Prostate gland (tissue), 2 donors: ENCODE results near the gene C11orf91.

Experiments
- POLR2A ChIP-seq: fragments of 450-650 bp; IDR thresholded peaks from one replicate; pipeline ENCODE4 v1.6.1; 2016; ENCODE audit warnings: antibody characterized with exemption, mild to moderate bottlenecking
- POLR2AphosphoS5 ChIP-seq: sonication (generic); formaldehyde crosslinking; IDR thresholded peaks from one replicate; pipeline ENCODE4 v1.6.1; 2017; ENCODE audit warnings: antibody characterized with exemption
- TF ChIP-seq, protein P1 (sequence below), 4 experiments: fragments of 200-600 bp in 2 of 4; fragments of 450-650 bp in 2 of 4; sonication (generic) in 2 of 4; IDR thresholded peaks; 1 replicate in 3 of 4; 2 replicates in 1 of 4; pipeline ENCODE4 v1.5.1; 2016 to 2019; ENCODE audit warnings: antibody characterized with exemption in 4 of 4, mild to moderate bottlenecking in 2 of 4, moderate library complexity in 2 of 4

DNA sequence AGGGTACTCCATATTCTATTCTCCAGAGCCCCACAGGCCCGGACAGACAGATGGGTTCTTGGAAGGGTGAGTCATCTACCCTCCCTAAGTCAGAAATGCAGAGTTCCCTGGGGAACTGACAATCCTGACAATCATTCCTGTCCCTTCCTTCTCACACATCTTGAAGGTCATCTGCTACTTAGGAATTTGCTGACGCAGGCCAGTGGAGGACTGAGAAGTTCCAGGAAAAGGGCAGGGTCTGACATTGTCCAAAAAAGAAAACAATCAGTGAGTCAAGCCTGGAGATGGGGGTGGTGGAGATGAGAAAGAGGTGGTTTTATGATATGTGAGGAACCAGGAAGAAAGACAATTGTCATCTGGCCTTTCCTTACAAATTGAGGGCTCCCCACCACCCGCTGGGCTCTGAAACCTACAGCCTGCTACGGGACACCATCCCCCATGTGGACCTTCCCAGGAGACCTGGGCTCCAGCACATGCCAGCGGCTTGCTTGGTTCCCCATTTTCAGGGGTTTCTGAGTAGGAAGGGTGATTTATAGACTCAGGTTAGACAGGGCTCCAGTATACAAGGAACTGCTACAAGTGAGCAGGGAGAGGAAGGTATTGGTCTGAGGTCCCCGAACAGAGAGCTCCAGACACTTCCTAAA lies 22.7 kb upstream of the C11orf91 start:
- TF ChIP-seq, protein P1, sequence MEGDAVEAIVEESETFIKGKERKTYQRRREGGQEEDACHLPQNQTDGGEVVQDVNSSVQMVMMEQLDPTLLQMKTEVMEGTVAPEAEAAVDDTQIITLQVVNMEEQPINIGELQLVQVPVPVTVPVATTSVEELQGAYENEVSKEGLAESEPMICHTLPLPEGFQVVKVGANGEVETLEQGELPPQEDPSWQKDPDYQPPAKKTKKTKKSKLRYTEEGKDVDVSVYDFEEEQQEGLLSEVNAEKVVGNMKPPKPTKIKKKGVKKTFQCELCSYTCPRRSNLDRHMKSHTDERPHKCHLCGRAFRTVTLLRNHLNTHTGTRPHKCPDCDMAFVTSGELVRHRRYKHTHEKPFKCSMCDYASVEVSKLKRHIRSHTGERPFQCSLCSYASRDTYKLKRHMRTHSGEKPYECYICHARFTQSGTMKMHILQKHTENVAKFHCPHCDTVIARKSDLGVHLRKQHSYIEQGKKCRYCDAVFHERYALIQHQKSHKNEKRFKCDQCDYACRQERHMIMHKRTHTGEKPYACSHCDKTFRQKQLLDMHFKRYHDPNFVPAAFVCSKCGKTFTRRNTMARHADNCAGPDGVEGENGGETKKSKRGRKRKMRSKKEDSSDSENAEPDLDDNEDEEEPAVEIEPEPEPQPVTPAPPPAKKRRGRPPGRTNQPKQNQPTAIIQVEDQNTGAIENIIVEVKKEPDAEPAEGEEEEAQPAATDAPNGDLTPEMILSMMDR (IDR thresholded peaks at IDR 0.05) = no peak
- no peak for TF ChIP-seq POLR2A
- TF ChIP-seq POLR2AphosphoS5 = peak; percentile 18
